CD4-positive, alpha-beta T cell (primary cell): ENCODE data around the gene SLC35D2. TPM values are rescaled to one million over a fixed set of nuclear protein-coding genes. Genes with fewer than 3 reads are reported as not detected.

Experiments used
- ATAC-seq: fragments of 200-7000 bp; cut with Tn5 transposase; one replicate; pipeline ENCODE4 v1.10.0; 2022; ENCODE audit warnings: mild to moderate bottlenecking; ENCODE audit not compliant: poor library complexity
- CTCF ChIA-PET: fragments of 350-600 bp; sonication (Branson Sonifier 250); formaldehyde crosslinking; loops from one replicate; lab custom pipeline; 2021; ENCODE audit warnings: antibody characterized with exemption, inconsistent platforms; lab: Charles Lee
- POLR2A ChIA-PET: fragments of 350-600 bp; sonication (Branson Sonifier 250); formaldehyde crosslinking; loops from one replicate; lab custom pipeline; 2021; ENCODE audit warnings: antibody characterized with exemption, inconsistent platforms; lab: Charles Lee
- DNase-seq, 14 experiments: peaks; one replicate each; pipeline ENCODE4 v3.0.0-alpha.2; 2013 to 2020; ENCODE audit warnings: mixed read lengths in 2 of 14
- H3K27ac ChIP-seq, 2 donors: one replicate each; pipeline versions ENCODE4 v1.5.1 to v1.7.0; 2013; ENCODE audit warnings: low read length in 2 of 2, low read depth in 1 of 2, mild to moderate bottlenecking in 1 of 2
- H3K27me3 ChIP-seq, 2 experiments: 1 replicate in 1 of 2; 2 replicates in 1 of 2; pipeline versions ENCODE4 v1.6.1 to v1.7.0; 2013; ENCODE audit warnings: low read length in 2 of 2, control low read depth in 1 of 2, mild to moderate bottlenecking in 1 of 2, moderate library complexity in 1 of 2; ENCODE audit not compliant: insufficient read depth in 2 of 2, control insufficient read depth in 1 of 2
- H3K36me3 ChIP-seq: one replicate; pipeline ENCODE4 v1.6.1; 2013; ENCODE audit warnings: low read length, control low read depth; ENCODE audit not compliant: insufficient read depth
- H3K4me1 ChIP-seq: one replicate; pipeline ENCODE4 v1.6.1; 2013; ENCODE audit warnings: low read length, control low read depth; ENCODE audit not compliant: insufficient read depth
- H3K4me3 ChIP-seq: one replicate; pipeline ENCODE4 v1.5.1; 2013; ENCODE audit warnings: mild to moderate bottlenecking, low read length, moderate library complexity
- H3K9me3 ChIP-seq, 2 experiments: 1 replicate in 1 of 2; 2 replicates in 1 of 2; pipeline versions ENCODE4 v1.6.1 to v1.7.0; 2013; ENCODE audit warnings: low read length in 2 of 2, mild to moderate bottlenecking in 2 of 2, control low read depth in 1 of 2, moderate library complexity in 1 of 2; ENCODE audit not compliant: control insufficient read depth in 1 of 2, insufficient read depth in 1 of 2
- H3K27ac Mint-ChIP-seq: one replicate; pipeline ENCODE4 v1.8.0; 2020; ENCODE audit warnings: mixed read lengths
- H3K27me3 Mint-ChIP-seq: one replicate; pipeline ENCODE4 v1.8.0; 2021; ENCODE audit warnings: mixed read lengths
- H3K36me3 Mint-ChIP-seq: one replicate; pipeline ENCODE4 v1.8.0; 2021; ENCODE audit warnings: low read depth, mixed read lengths
- H3K4me1 Mint-ChIP-seq: one replicate; pipeline ENCODE4 v1.8.0; 2021; ENCODE audit warnings: low read depth, mixed read lengths
- H3K4me3 Mint-ChIP-seq: one replicate; pipeline ENCODE4 v1.8.0; 2020; ENCODE audit warnings: mild to moderate bottlenecking, mixed read lengths
- H3K9me3 Mint-ChIP-seq: one replicate; pipeline ENCODE4 v1.8.0; 2020; ENCODE audit warnings: mixed read lengths
- CTCF ChIP-seq: fragments of 200-600 bp; IDR thresholded peaks from one replicate; pipeline ENCODE4 v1.8.0; 2022; ENCODE audit warnings: antibody characterized with exemption, mild to moderate bottlenecking
- intact Hi-C, 2 experiments: fragments of 100-400 bp; cut with DNase I in 1 of 2; cut with micrococcal nuclease in 1 of 2; formaldehyde crosslinking; loops; one replicate each; pipeline versions ENCODE4 v1.15.1 to v1.9.0; 2023 to 2025; cut with DNase I, micrococcal nuclease
- total RNA-seq, 174 experiments: library from RNA in 2 of 174; stranded (reverse) in 2 of 174; gene quantifications; one replicate each; pipeline ENCODE4 v1.2.3 and lab custom pipeline; 2021 to 2026

SLC35D2 gene
- total RNA-seq, 2 experiments from 2014 or later = 13.2 to 14.7 TPM

GRCh38 chr9:96333958-96334357, 49.6 kb downstream of the SLC35D2 start:
- H3K27me3 ChIP-seq = no peaks in the 10 kb centered on the region
- DNase-seq (no peak), ATAC-seq (no peak)
- no peak for TF ChIP-seq CTCF
- intact Hi-C loops = loop anchor here in 1 of 2 experiments (5.0 kb wide), 1 partner anchor 138 kb away; no protein-coding TSS in a partner anchor
- Mint-ChIP-seq H3K4me3 (no peak overlapping the region), H3K36me3 (no peaks in the 10 kb centered on the region), H3K9me3 (no peaks in the 10 kb centered on the region), H3K27ac (no peak overlapping the region), H3K27me3 (no peaks in the 10 kb centered on the region), H3K4me1 (no peaks in the 10 kb centered on the region)
- ChIA-PET CTCF (interaction anchor here (0.6 kb wide), 1 partner anchor 11 kb away, joined by 4 read pairs; no protein-coding TSS in a partner anchor), POLR2A (no interaction called here)
- H3K9me3 ChIP-seq = no peaks in the 10 kb centered on the region
- H3K36me3 ChIP-seq = no peaks in the 10 kb centered on the region
- H3K4me3 ChIP-seq = no peak overlapping the region
- H3K4me1 ChIP-seq = no peaks in the 10 kb centered on the region
- H3K27ac ChIP-seq = no peak overlapping the region

GRCh38 chr9:96331236-96331947, 52.1 kb downstream of the SLC35D2 start:
- Mint-ChIP-seq H3K27ac (no peak overlapping the region), H3K9me3 (no peaks in the 10 kb centered on the region), H3K4me3 (no peak overlapping the region), H3K27me3 (no peaks in the 10 kb centered on the region), H3K36me3 (no peaks in the 10 kb centered on the region), H3K4me1 (no peaks in the 10 kb centered on the region)
- no peak for TF ChIP-seq CTCF
- no peaks in the 10 kb centered on the region for H3K27me3 ChIP-seq
- no peak overlapping the region for H3K4me3 ChIP-seq
- ChIA-PET CTCF (no interaction called here), POLR2A (no interaction called here)
- intact Hi-C loops = loop anchor here in 1 of 2 experiments (5.0 kb wide), 1 partner anchor 141 kb away; no protein-coding TSS in a partner anchor
- no peak for ATAC-seq
- no peaks in the 10 kb centered on the region for H3K4me1 ChIP-seq
- H3K27ac ChIP-seq = no peak overlapping the region
- no peaks in the 10 kb centered on the region for H3K36me3 ChIP-seq
- H3K9me3 ChIP-seq = no peaks in the 10 kb centered on the region
- no peak for DNase-seq

- no peaks in the 10 kb centered on the region for H3K27me3 Mint-ChIP-seq
- H3K36me3 Mint-ChIP-seq = no peaks in the 10 kb centered on the region
- Histone ChIP-seq H3K4me3 (no peak overlapping the region), H3K27ac (no peak overlapping the region), H3K36me3 (no peaks in the 10 kb centered on the region), H3K4me1 (no peaks in the 10 kb centered on the region), H3K9me3 (no peaks in the 10 kb centered on the region), H3K27me3 (no peaks in the 10 kb centered on the region)
- ChIA-PET CTCF (interaction anchor here (0.5 to 1.7 kb wide), 15 partner anchors 9 to 347 kb away, joined by 3 to 14 read pairs (median 4); partner anchors contain the start of gene HABP4), POLR2A (interaction anchor here (1.0 to 1.7 kb wide), 3 partner anchors 71 to 122 kb away, joined by 3 to 7 read pairs (median 5); partner anchors contain the start of gene HABP4)
- peak; percentile 76 for ATAC-seq
- no peaks in the 10 kb centered on the region for H3K9me3 Mint-ChIP-seq
- H3K4me3 Mint-ChIP-seq = no peak overlapping the region
- no peaks in the 10 kb centered on the region for H3K4me1 Mint-ChIP-seq
- peak in 12 of 14 experiments; percentile 5 to 75 (median 17) for DNase-seq
- no peak overlapping the region for H3K27ac Mint-ChIP-seq
- intact Hi-C loops = loop anchor here (1.0 to 10.0 kb wide), 9 partner anchors 84 to 339 kb away; partner anchors contain the start of gene HABP4 (in 2 of the 2)
- peak; percentile 89 for TF ChIP-seq CTCF
Measured at GRCh38 chr9:96327694-96328352, 55.7 kb downstream of the SLC35D2 start.
